ENCODE measurements around the gene HTRA1.
A peak's percentile ranks its signal among the peaks of the same experiment; 100 is the strongest.

HTRA1 gene

GRCh38 chr10:122461367-122461728 lies at the start of gene HTRA1:
TSS of gene HTRA1 (plus strand) at chr10:122461553. CDS start at chr10:122461653, 100 bp downstream.
- DNase-seq, result no peak

GRCh38 chr10:122413327-122413726 lies 48.0 kb upstream of the HTRA1 start:
- no peak for DNase-seq

- DNase-seq, result no peak
Observed at GRCh38 chr10:122417667-122418066, 43.7 kb upstream of the HTRA1 start.

GRCh38 chr10:122419016-122419415 lies 42.3 kb upstream of the HTRA1 start:
- no peak for DNase-seq

- no peak for DNase-seq
Observed at GRCh38 chr10:122419876-122420623, 41.3 kb upstream of the HTRA1 start.

GRCh38 chr10:122420624-122421007 lies 40.7 kb upstream of the HTRA1 start:
- DNase-seq, result no peak

GRCh38 chr10:122421054-122421625 lies 40.2 kb upstream of the HTRA1 start:
- DNase-seq, result no peak

GRCh38 chr10:122421742-122422141 lies 39.6 kb upstream of the HTRA1 start:
- no peak for DNase-seq

- peak; percentile 39 for DNase-seq
Observed at GRCh38 chr10:122422266-122422989, 38.9 kb upstream of the HTRA1 start.

GRCh38 chr10:122424059-122424458 lies 37.3 kb upstream of the HTRA1 start:
- DNase-seq, result no peak

GRCh38 chr10:122426829-122427228 lies 34.5 kb upstream of the HTRA1 start:
- DNase-seq, result no peak

GRCh38 chr10:122427280-122427679 lies 34.1 kb upstream of the HTRA1 start:
- no peak for DNase-seq

- DNase-seq, result no peak
Observed at GRCh38 chr10:122435212-122435827, 26.0 kb upstream of the HTRA1 start.

- no peak for DNase-seq
Observed at GRCh38 chr10:122441961-122442360, 19.4 kb upstream of the HTRA1 start.

GRCh38 chr10:122445469-122445868 lies 15.9 kb upstream of the HTRA1 start:
- DNase-seq, result no peak

- DNase-seq, result no peak
Observed at GRCh38 chr10:122445904-122446303, 15.4 kb upstream of the HTRA1 start.

GRCh38 chr10:122446668-122447423 lies 14.5 kb upstream of the HTRA1 start:
- no peak for DNase-seq

- no peak for DNase-seq
Observed at GRCh38 chr10:122448600-122448999, 12.8 kb upstream of the HTRA1 start.

- no peak for DNase-seq
Observed at GRCh38 chr10:122449153-122449552, 12.2 kb upstream of the HTRA1 start.

GRCh38 chr10:122450353-122450990 lies 10.9 kb upstream of the HTRA1 start:
- no peak for DNase-seq

- no peak for DNase-seq
Observed at GRCh38 chr10:122454071-122454470, 7.3 kb upstream of the HTRA1 start.

GRCh38 chr10:122454603-122455080 lies 6.7 kb upstream of the HTRA1 start, which contains the start of gene ARMS2:
TSS of gene ARMS2 (plus strand) at chr10:122454653. CDS start at chr10:122454728, 75 bp downstream.
- no peak for DNase-seq
